ENCODE data around the gene MECP2.
A peak's percentile ranks its signal among the peaks of the same experiment; 100 is the strongest.
"Not testable (repeated sequence)": the region's sequence is repeated elsewhere in the genome, so short reads cannot be mapped to it uniquely, and the experiment has no call there.

Gene MECP2

DNA sequence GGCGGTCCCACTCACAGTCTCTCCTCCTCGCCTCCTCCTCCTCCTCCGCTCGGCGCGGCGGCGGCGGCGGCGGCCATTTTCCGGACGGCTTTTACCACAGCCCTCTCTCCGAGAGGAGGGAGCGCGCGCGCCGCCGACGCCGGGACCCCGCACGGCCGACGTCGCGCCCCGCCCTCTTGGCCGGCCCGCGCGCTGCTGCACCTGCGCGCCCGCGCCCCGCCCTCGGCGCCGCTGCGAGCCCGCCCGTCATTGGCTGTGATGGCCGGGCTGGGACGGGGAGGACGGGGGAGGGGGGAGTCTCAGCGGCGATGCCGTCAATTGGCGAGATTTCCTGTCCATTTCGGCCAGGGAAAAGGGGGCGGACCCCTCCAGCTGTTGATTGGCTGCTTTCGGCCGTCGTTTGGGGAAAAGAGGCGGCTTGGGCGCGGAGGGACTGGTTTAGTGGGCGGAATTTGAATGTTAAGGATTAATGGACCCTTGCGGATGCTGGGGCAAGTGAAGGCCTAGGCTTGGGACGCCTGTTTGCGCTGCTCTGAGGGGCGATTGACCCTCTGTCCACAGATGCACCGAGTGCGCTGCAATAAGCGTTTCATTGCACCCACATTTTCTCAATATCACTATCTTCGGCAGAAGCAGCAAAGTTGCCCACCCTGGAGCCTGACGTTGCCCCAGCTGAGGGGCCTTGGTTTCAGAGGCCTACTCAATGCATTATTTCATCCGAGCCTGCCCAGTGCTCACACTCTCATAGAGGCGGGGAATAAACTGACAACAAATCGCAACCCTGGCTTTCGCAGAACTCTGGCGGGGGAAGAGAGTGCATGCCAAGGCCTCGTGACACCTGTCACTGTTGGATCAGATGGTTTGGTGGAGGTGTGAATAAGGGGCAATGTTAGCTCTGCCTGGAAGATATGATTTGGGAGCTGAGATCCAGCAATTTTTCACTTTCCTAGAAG, at the start of gene MECP2:
Gene MECP2 (minus strand): TSS at position 129 of the 953 bp plus-strand sequence.
- Histone ChIP-seq H3K27me3 (ENCODE audit: control insufficient read depth in 2 of 2, insufficient read depth in 2 of 2, low read length in 2 of 2) (peaks cover 3 to 7% of the 10 kb centered on the region in 2 donors), H3K36me3 (ENCODE audit: control insufficient read depth in 2 of 2, insufficient read depth in 2 of 2, low read length in 2 of 2) (no peaks in the 10 kb centered on the region), H3K4me3 (ENCODE audit: low read length in 2 of 2) (peak within 1 kb of the TSS; percentile 71 to 80), H3K9ac (ENCODE audit: low read depth in 1 of 2, low read length in 2 of 2) (peak within 1 kb of the TSS; percentile 54 to 69), H3K4me1 (ENCODE audit: control insufficient read depth in 2 of 2, insufficient read depth in 2 of 2, low read length in 2 of 2) (peaks cover 10 to 13% of the 10 kb centered on the region in 2 donors), H3K27ac (ENCODE audit: low read depth in 2 of 2, low read length in 2 of 2) (peak within 1 kb of the TSS; percentile 71 to 78), H3K9me3 (ENCODE audit: control insufficient read depth in 2 of 2, low read length in 2 of 2) (no peaks in the 10 kb centered on the region)

DNA sequence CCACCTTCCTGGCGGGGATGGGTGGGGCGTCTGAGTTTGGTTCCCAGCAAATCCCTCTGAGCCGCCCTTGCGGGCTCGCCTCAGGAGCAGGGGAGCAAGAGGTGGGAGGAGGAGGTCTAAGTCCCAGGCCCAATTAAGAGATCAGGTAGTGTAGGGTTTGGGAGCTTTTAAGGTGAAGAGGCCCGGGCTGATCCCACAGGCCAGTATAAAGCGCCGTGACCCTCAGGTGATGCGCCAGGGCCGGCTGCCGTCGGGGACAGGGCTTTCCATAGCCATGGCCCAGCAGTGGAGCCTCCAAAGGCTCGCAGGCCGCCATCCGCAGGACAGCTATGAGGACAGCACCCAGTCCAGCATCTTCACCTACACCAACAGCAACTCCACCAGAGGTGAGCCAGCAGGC, 46.5 kb upstream of the MECP2 start, which contains the start of gene OPN1LW:
Gene OPN1LW (plus strand): TSS at position 234 of the 400 bp plus-strand sequence. CDS start 41 bp downstream, at position 275.
- not testable (repeated sequence) for H3K36me3 ChIP-seq (ENCODE audit: control insufficient read depth in 2 of 2, insufficient read depth in 2 of 2, low read length in 2 of 2); H3K27me3 ChIP-seq (ENCODE audit: control insufficient read depth in 2 of 2, insufficient read depth in 2 of 2, low read length in 2 of 2); H3K9ac ChIP-seq (ENCODE audit: low read depth in 1 of 2, low read length in 2 of 2); H3K9me3 ChIP-seq (ENCODE audit: control insufficient read depth in 2 of 2, low read length in 2 of 2); H3K4me3 ChIP-seq (ENCODE audit: low read length in 2 of 2); H3K4me1 ChIP-seq (ENCODE audit: control insufficient read depth in 2 of 2, insufficient read depth in 2 of 2, low read length in 2 of 2); H3K27ac ChIP-seq (ENCODE audit: low read depth in 2 of 2, low read length in 2 of 2)

DNA sequence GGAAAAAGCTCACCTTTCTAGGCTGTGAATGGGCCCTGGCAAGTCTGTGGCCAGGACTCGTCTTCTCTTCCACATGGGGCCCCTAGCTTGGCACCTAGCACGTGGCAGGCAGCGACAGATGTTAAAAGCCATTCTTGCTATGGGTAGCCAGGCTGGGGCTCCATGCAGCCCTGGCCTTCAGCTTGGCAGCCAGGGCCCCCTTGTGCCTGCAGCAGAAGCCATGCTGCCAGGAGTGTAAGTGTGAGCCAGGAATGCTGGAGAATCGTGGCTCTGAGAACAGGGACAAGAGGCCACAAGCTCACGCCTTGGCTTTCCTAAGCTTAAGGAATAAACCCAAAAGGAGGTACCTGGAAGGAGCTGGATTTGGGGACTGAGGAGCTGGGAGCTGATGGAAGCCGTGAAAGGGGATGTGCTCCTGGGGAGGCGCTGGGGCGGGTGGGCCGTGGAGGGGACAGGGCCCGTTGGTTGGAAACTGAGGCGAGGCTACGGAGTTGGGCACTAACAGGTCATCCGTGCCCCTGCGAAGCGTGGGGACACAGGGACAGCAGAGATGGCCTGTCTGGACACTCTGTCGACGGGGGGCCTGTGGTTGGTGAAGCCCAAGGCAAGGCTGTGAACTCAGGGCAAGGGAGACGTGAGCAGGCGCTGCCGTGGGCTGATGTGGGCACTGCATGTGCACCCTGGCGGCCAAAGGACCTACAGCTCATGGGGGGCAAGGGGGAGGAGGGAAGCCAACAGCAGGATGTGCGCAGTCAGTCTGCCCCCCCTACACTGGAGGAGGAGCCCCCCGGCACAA, 45.6 kb upstream of the MECP2 start:
- Histone ChIP-seq H3K36me3 (ENCODE audit: control insufficient read depth in 2 of 2, insufficient read depth in 2 of 2, low read length in 2 of 2) (no peaks in the 10 kb centered on the region), H3K27me3 (ENCODE audit: control insufficient read depth in 2 of 2, insufficient read depth in 2 of 2, low read length in 2 of 2) (peaks cover 5% of the 10 kb centered on the region in 2 donors), H3K4me1 (ENCODE audit: control insufficient read depth in 2 of 2, insufficient read depth in 2 of 2, low read length in 2 of 2) (no peaks in the 10 kb centered on the region), H3K4me3 (ENCODE audit: low read length in 2 of 2) (no peak overlapping the region), H3K9me3 (ENCODE audit: control insufficient read depth in 2 of 2, low read length in 2 of 2) (no peaks in the 10 kb centered on the region), H3K27ac (ENCODE audit: low read depth in 2 of 2, low read length in 2 of 2) (no peak overlapping the region), H3K9ac (ENCODE audit: low read depth in 1 of 2, low read length in 2 of 2) (no peak overlapping the region)

DNA sequence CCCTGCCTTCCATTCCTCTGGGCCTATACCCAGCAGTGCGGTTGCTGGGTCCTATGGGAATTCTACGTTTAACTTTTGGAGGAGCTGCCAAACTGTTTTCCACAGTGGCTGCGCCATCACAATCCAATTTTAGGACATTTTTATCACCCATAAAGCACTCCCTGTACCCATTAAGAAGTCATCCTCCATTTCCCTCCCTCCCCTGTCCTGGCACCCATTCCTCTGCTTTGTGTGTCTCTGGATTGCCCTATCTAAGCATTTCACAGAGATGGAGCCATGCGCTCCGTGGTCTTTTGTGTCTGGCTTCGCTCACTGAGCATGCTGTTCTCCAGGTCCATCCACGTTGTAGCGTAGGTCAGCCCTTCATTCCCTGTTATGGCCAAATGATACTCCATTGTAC, 44.9 kb upstream of the MECP2 start:
- no peaks in the 10 kb centered on the region for H3K4me1 ChIP-seq (ENCODE audit: control insufficient read depth in 2 of 2, insufficient read depth in 2 of 2, low read length in 2 of 2)
- H3K4me3 ChIP-seq (ENCODE audit: low read length in 2 of 2), result no peak overlapping the region
- no peak overlapping the region for H3K27ac ChIP-seq (ENCODE audit: low read depth in 2 of 2, low read length in 2 of 2)
- no peak overlapping the region for H3K9ac ChIP-seq (ENCODE audit: low read depth in 1 of 2, low read length in 2 of 2)
- peaks cover 5 to 7% of the 10 kb centered on the region in 2 donors for H3K27me3 ChIP-seq (ENCODE audit: control insufficient read depth in 2 of 2, insufficient read depth in 2 of 2, low read length in 2 of 2)
- no peaks in the 10 kb centered on the region for H3K36me3 ChIP-seq (ENCODE audit: control insufficient read depth in 2 of 2, insufficient read depth in 2 of 2, low read length in 2 of 2)
- H3K9me3 ChIP-seq (ENCODE audit: control insufficient read depth in 2 of 2, low read length in 2 of 2), result no peaks in the 10 kb centered on the region

DNA sequence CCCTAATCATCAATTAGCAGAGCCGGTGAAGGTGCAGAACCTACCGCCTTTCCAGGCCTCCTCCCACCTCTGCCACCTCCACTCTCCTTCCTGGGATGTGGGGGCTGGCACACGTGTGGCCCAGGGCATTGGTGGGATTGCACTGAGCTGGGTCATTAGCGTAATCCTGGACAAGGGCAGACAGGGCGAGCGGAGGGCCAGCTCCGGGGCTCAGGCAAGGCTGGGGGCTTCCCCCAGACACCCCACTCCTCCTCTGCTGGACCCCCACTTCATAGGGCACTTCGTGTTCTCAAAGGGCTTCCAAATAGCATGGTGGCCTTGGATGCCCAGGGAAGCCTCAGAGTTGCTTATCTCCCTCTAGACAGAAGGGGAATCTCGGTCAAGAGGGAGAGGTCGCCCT, 43.2 kb upstream of the MECP2 start:
- Histone ChIP-seq H3K27ac (ENCODE audit: low read depth in 2 of 2, low read length in 2 of 2) (no peak overlapping the region), H3K4me3 (ENCODE audit: low read length in 2 of 2) (no peak overlapping the region), H3K9me3 (ENCODE audit: control insufficient read depth in 2 of 2, low read length in 2 of 2) (no peaks in the 10 kb centered on the region), H3K36me3 (ENCODE audit: control insufficient read depth in 2 of 2, insufficient read depth in 2 of 2, low read length in 2 of 2) (no peaks in the 10 kb centered on the region), H3K27me3 (ENCODE audit: control insufficient read depth in 2 of 2, insufficient read depth in 2 of 2, low read length in 2 of 2) (peaks cover 7% of the 10 kb centered on the region in 2 donors), H3K9ac (ENCODE audit: low read depth in 1 of 2, low read length in 2 of 2) (no peak overlapping the region), H3K4me1 (ENCODE audit: control insufficient read depth in 2 of 2, insufficient read depth in 2 of 2, low read length in 2 of 2) (no peaks in the 10 kb centered on the region)

DNA sequence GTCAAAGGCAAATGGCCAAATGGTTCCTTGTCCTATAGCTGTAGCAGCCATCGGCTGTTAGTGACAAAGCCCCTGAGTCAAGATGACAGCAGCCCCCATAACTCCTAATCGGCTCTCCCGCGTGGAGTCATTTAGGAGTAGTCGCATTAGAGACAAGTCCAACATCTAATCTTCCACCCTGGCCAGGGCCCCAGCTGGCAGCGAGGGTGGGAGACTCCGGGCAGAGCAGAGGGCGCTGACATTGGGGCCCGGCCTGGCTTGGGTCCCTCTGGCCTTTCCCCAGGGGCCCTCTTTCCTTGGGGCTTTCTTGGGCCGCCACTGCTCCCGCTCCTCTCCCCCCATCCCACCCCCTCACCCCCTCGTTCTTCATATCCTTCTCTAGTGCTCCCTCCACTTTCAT, 42.7 kb upstream of the MECP2 start:
- Histone ChIP-seq H3K9me3 (ENCODE audit: control insufficient read depth in 2 of 2, low read length in 2 of 2) (no peaks in the 10 kb centered on the region), H3K4me3 (ENCODE audit: low read length in 2 of 2) (no peak overlapping the region), H3K27ac (ENCODE audit: low read depth in 2 of 2, low read length in 2 of 2) (no peak overlapping the region), H3K27me3 (ENCODE audit: control insufficient read depth in 2 of 2, insufficient read depth in 2 of 2, low read length in 2 of 2) (peaks cover 7 to 9% of the 10 kb centered on the region in 2 donors), H3K9ac (ENCODE audit: low read depth in 1 of 2, low read length in 2 of 2) (no peak overlapping the region), H3K4me1 (ENCODE audit: control insufficient read depth in 2 of 2, insufficient read depth in 2 of 2, low read length in 2 of 2) (no peaks in the 10 kb centered on the region), H3K36me3 (ENCODE audit: control insufficient read depth in 2 of 2, insufficient read depth in 2 of 2, low read length in 2 of 2) (no peaks in the 10 kb centered on the region)

DNA sequence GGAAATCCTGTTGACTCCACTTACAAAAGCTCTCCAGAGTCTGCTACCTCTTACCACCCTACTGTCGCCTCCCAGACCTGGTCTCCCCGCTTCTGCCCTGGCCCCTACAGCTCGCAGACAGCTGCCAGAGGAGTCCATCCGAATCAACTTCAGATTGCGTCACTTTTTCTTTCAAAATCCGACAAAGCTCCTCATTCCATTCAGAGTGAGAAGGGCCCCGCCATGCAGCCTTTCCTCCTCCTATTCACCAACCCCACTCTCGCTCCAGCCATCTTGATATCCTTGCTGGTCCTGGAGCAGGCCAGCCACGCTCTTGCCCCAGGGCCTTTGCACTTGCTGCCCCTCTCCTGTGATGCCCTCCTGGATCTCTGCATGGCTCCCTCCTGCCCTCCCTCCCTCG, 41.3 kb upstream of the MECP2 start:
- Histone ChIP-seq H3K9ac (ENCODE audit: low read depth in 1 of 2, low read length in 2 of 2) (no peak overlapping the region), H3K27me3 (ENCODE audit: control insufficient read depth in 2 of 2, insufficient read depth in 2 of 2, low read length in 2 of 2) (peaks cover 7 to 9% of the 10 kb centered on the region in 2 donors), H3K36me3 (ENCODE audit: control insufficient read depth in 2 of 2, insufficient read depth in 2 of 2, low read length in 2 of 2) (no peaks in the 10 kb centered on the region), H3K4me3 (ENCODE audit: low read length in 2 of 2) (no peak overlapping the region), H3K4me1 (ENCODE audit: control insufficient read depth in 2 of 2, insufficient read depth in 2 of 2, low read length in 2 of 2) (no peaks in the 10 kb centered on the region), H3K9me3 (ENCODE audit: control insufficient read depth in 2 of 2, low read length in 2 of 2) (no peaks in the 10 kb centered on the region), H3K27ac (ENCODE audit: low read depth in 2 of 2, low read length in 2 of 2) (no peak overlapping the region)

DNA sequence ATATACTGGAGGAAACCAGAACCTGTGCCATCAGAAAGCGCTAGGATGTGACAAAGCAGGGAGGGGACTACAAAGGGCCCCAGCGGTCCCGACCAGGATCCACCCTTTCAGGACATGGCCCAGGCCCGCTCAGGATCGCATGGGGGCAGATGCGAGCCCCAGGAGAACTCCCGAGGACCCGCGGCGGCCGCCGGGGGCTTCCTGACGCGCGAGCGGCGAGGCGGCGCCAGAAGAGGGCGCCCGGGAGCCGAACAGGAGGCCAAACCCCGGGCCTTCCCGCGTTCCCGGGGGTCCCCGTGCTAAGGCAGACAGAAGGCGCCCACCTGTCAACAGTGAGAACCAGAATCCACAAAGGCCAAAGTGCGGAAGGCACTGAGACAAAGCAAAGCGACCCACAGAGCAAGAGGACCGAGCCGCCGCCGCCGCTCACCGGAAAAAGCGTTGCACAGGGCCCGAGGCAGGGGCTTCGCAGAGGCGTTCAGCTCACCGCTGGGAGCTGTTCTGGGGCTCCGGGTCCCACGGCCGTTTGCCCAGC, 39.2 kb upstream of the MECP2 start:
- H3K4me1 ChIP-seq (ENCODE audit: control insufficient read depth in 2 of 2, insufficient read depth in 2 of 2, low read length in 2 of 2), result no peaks in the 10 kb centered on the region
- no peaks in the 10 kb centered on the region for H3K9me3 ChIP-seq (ENCODE audit: control insufficient read depth in 2 of 2, low read length in 2 of 2)
- H3K27me3 ChIP-seq (ENCODE audit: control insufficient read depth in 2 of 2, insufficient read depth in 2 of 2, low read length in 2 of 2), result peaks cover 2 to 9% of the 10 kb centered on the region in 2 donors
- H3K36me3 ChIP-seq (ENCODE audit: control insufficient read depth in 2 of 2, insufficient read depth in 2 of 2, low read length in 2 of 2), result no peaks in the 10 kb centered on the region
- no peak overlapping the region for H3K9ac ChIP-seq (ENCODE audit: low read depth in 1 of 2, low read length in 2 of 2)
- peak overlapping the region in 1 of 2 donors; percentile 42 for H3K4me3 ChIP-seq (ENCODE audit: low read length in 2 of 2)
- H3K27ac ChIP-seq (ENCODE audit: low read depth in 2 of 2, low read length in 2 of 2), result no peak overlapping the region

DNA sequence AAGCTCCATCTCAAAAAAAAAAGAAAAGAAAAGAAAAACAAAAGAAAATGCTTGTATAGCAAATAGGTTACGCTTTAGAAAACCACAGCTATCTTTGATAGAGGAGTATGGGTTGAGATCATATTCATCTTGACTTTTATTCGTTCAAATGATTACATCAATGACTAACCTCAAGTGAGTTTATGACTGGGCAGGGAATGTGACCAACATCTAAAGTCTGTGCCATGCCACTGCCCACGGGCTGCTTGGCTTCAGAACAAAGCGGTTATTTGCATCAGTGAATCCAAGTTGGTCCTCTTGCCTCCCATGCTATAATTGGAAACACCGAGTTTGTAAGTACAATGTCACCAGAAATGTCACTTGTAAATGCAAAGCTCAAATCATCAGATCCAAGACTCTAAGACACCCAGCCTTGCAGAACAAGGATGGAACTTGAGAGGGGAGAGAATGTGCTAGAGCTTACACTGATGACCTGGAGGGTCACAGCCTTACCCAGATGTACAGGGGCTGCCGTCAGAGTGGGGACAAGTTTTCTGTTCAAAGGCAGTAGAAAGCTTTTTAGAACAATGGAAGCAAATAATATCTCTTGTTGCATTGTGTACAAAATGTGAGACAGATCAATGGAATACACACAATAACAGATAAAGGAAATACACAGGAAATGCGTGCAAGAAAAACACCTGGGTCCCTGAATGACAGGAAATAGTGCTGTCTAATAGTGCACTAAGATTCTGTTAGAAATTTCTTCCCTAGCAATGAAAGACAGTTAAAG, 38.1 kb upstream of the MECP2 start:
- no peak overlapping the region for H3K27ac ChIP-seq (ENCODE audit: low read depth in 2 of 2, low read length in 2 of 2)
- no peaks in the 10 kb centered on the region for H3K9me3 ChIP-seq (ENCODE audit: control insufficient read depth in 2 of 2, low read length in 2 of 2)
- H3K4me3 ChIP-seq (ENCODE audit: low read length in 2 of 2), result no peak overlapping the region
- peaks cover 2 to 9% of the 10 kb centered on the region in 2 donors for H3K27me3 ChIP-seq (ENCODE audit: control insufficient read depth in 2 of 2, insufficient read depth in 2 of 2, low read length in 2 of 2)
- no peaks in the 10 kb centered on the region for H3K36me3 ChIP-seq (ENCODE audit: control insufficient read depth in 2 of 2, insufficient read depth in 2 of 2, low read length in 2 of 2)
- no peak overlapping the region for H3K9ac ChIP-seq (ENCODE audit: low read depth in 1 of 2, low read length in 2 of 2)
- no peaks in the 10 kb centered on the region for H3K4me1 ChIP-seq (ENCODE audit: control insufficient read depth in 2 of 2, insufficient read depth in 2 of 2, low read length in 2 of 2)
